Measurements from ENCODE around the gene CDK9. TPM values are rescaled to one million over a fixed set of nuclear protein-coding genes. Genes with fewer than 3 reads are reported as not detected.

Gene CDK9
- total and polyA plus RNA-seq, 3 donors from 2014 or later: 77.1 to 163 (median 136) TPM

DNA sequence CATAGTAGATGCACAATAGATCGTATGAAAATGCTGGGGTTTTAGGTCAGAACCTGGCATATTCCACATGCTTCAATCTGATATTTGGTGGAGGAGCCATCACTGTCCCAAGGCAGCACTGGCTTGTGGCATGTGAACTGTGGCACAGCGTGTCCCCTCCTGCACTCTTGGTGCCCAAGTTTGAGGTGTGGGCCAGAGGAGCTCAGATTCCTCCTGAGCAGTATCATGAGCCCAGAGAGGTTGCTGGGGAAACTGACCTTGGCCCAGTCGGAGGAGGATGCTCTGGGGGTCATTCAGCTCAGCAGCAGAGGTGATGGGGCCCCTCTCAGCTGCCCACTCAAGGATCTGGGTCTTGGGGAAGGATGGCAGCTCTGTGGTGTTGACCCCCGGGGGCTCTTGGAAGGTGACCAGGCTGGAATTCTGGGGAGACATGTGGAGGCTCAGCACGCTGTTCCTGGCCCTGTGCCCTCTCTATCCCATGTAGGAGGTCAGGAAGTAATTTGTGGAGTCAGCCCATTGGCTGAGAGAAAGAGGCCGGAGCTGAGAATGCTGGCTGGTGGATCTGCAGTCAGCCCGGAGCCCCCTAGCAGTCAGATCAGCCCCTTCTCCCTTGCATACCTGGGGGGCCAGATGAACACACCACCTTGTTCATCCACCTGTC lies 40.5 kb downstream of the CDK9 start:
- peaks cover 69% of the 10 kb centered on the region for H3K4me1 ChIP-seq
- H3K4me3 ChIP-seq: no peak overlapping the region
- intact Hi-C loops (cut with DNase I; ENCODE audit: low total_unique reads): no loop called here
- H3K9me3 ChIP-seq: no peaks in the 10 kb centered on the region
- H3K27me3 ChIP-seq: no peaks in the 10 kb centered on the region
- TF ChIP-seq, protein P1, sequence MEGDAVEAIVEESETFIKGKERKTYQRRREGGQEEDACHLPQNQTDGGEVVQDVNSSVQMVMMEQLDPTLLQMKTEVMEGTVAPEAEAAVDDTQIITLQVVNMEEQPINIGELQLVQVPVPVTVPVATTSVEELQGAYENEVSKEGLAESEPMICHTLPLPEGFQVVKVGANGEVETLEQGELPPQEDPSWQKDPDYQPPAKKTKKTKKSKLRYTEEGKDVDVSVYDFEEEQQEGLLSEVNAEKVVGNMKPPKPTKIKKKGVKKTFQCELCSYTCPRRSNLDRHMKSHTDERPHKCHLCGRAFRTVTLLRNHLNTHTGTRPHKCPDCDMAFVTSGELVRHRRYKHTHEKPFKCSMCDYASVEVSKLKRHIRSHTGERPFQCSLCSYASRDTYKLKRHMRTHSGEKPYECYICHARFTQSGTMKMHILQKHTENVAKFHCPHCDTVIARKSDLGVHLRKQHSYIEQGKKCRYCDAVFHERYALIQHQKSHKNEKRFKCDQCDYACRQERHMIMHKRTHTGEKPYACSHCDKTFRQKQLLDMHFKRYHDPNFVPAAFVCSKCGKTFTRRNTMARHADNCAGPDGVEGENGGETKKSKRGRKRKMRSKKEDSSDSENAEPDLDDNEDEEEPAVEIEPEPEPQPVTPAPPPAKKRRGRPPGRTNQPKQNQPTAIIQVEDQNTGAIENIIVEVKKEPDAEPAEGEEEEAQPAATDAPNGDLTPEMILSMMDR (IDR thresholded peaks at IDR 0.05): no peak
- no peak for TF ChIP-seq POLR2A (IDR thresholded peaks at IDR 0.05)
- peak; percentile 52 for DNase-seq
- WGBS, 2 donors: 44 to 47% methylated on average over 3 to 7 of the region's 7 CpGs
- no peaks in the 10 kb centered on the region for H3K36me3 ChIP-seq (ENCODE audit: low read depth, missing control alignments)
- H3K27ac ChIP-seq: peak overlapping the region; percentile 40 to 88

DNA sequence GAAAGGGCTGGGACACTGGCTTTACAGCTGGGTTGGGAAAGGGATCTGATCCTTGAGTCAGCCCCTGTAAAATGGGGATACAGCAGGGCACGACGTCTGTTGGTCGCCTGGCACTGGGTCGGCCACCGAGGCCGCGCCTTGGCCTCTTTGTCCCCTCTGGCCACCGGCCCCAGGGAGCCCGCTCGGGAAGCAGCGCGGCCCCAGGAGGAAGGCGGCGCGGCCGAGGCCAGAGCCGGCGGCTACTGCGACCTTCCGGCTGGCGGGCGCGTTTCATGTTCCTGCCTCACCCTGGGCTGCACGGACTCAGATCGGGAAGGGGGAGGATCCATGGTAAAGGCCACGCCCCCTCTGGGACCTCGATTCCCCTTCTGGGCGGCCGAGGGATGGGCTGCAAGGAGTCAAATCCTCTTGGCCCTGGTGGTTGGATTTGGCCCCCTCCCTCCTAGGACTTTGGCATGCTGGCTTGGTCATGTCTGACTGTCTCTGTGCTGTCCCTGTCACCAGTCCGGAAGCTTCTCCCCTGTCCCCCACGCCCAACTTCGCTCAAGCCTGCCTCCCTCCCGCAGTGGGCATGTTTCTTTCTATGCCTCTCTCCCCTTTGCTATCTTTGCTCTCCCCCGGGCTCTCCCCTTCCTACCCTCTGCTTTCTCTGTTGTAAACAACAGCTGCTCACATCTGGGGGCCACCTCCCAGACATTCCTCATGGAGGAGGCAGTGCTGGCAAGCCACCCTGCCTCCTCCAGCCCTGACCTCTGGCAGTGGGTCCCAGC lies 42.6 kb downstream of the CDK9 start:
- Histone ChIP-seq H3K36me3 (ENCODE audit: low read depth, missing control alignments) (no peaks in the 10 kb centered on the region), H3K4me1 (peaks cover 78% of the 10 kb centered on the region), H3K9me3 (no peaks in the 10 kb centered on the region), H3K27me3 (no peaks in the 10 kb centered on the region), H3K27ac (peak overlapping the region; percentile 40 to 88), H3K4me3 (peak overlapping the region in 1 of 2 donors; percentile 21)
- 3 to 6% methylated on average over 31 to 33 of the region's 34 CpGs for WGBS, 2 donors
- TF ChIP-seq, protein P1 (IDR thresholded peaks at IDR 0.05): no peak
- intact Hi-C loops (cut with DNase I; ENCODE audit: low total_unique reads): no loop called here
- DNase-seq: peak; percentile 94

DNA sequence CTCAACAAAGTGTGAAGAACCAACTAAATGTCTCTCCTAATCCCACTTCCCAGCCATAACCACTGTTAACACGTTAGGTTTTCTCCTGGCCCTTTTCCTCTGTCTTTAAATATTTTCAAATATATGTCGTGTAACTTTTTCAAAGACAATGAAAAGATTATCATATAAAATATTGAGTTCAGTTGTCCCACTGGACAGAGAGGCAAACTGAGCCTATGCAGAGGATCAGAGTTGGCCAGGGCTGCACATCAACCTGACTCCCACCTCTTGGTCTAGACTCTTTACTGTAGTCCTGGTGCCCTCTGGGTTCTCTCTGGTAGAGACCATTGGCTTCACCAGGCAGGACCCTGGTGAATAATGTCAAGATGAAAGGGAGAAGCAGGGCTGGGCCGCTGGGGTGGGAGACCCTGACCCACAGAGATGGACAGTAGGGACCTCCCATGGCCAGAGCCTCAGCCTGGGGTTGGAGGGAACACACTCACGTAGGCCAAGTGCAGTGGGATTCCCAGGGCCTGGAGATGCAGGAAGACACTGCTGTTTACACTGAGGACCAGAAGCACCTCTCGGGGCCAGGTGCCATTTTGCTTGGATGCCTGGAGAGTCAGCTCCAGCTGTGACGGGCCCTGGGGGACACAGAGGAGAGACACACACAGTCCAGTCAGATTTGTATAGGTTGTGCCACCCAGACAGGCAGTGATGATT lies 43.5 kb downstream of the CDK9 start:
- Histone ChIP-seq H3K27ac (peak overlapping the region; percentile 40 to 88), H3K4me1 (peaks cover 84% of the 10 kb centered on the region), H3K9me3 (no peaks in the 10 kb centered on the region), H3K36me3 (ENCODE audit: low read depth, missing control alignments) (no peaks in the 10 kb centered on the region), H3K4me3 (no peak overlapping the region), H3K27me3 (no peaks in the 10 kb centered on the region)
- no peak for DNase-seq
- intact Hi-C loops (cut with DNase I; ENCODE audit: low total_unique reads): no loop called here
- TF ChIP-seq POLR2A (IDR thresholded peaks at IDR 0.05): no peak
- TF ChIP-seq, protein P1 (IDR thresholded peaks at IDR 0.05): no peak
- 52 to 70% methylated on average over 5 to 6 of the region's 6 CpGs for WGBS, 2 donors

DNA sequence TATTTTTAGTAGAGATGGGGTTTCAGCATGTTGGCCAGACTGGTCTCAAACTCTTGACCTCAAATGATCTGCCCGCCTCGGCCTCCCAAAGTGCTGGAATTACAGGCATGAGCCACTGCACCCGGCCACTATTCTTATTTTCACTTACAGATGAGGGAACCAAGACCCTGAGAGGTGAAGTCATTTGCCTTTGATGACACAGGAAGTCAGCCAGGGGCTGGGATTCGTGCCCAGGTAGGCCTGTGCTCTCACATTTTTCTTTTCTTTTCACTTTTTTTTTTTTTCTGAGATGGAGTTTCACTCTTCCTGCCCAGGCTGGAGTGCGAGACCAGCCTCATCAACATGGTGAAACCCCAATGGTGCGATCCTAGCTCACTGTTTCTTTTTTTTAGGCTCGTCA lies 46.4 kb downstream of the CDK9 start:
- TF ChIP-seq, protein P1 (IDR thresholded peaks at IDR 0.05): no peak
- no peak for TF ChIP-seq POLR2A (IDR thresholded peaks at IDR 0.05)
- H3K27ac ChIP-seq: peak overlapping the region in 1 of 2 donors; percentile 85
- no peaks in the 10 kb centered on the region for H3K36me3 ChIP-seq (ENCODE audit: low read depth, missing control alignments)
- no peak overlapping the region for H3K4me3 ChIP-seq
- H3K27me3 ChIP-seq: no peaks in the 10 kb centered on the region
- DNase-seq: no peak
- no peaks in the 10 kb centered on the region for H3K9me3 ChIP-seq
- 56% methylated on average over 7 of the region's 7 CpGs for WGBS, 2 donors
- intact Hi-C loops (cut with DNase I; ENCODE audit: low total_unique reads): no loop called here
- H3K4me1 ChIP-seq: peaks cover 76% of the 10 kb centered on the region
